Occipital lobe (tissue), 2 donors: ENCODE measurements around the gene IL27RA. TPM values are rescaled to one million over a fixed set of nuclear protein-coding genes. Genes with fewer than 3 reads are reported as not detected.
"Not testable (repeated sequence)": the region's sequence is repeated elsewhere in the genome, so short reads cannot be mapped to it uniquely, and the experiment has no call there.

ENCODE experiments used
- DNase-seq: peaks from one replicate; lab custom pipeline; 2025; lab: John Stamatoyannopoulos, UW
- total RNA-seq: library from RNA; depleted of rRNA; stranded (reverse); fragments of >200 nt; gene quantifications from one replicate; pipeline ENCODE4 v1.2.3, GENCODE V29; 2014

IL27RA gene
- total RNA-seq, 1 donor from 2014 or later, result 7.0 TPM

GRCh38 chr19:14027856-14028450 is 3.6 kb upstream of the IL27RA start, which contains the start of gene RLN3:
TSS of gene RLN3 (plus strand) at chr19:14028148. CDS start at chr19:14028205, 57 bp downstream.
- no peak for DNase-seq

DNA sequence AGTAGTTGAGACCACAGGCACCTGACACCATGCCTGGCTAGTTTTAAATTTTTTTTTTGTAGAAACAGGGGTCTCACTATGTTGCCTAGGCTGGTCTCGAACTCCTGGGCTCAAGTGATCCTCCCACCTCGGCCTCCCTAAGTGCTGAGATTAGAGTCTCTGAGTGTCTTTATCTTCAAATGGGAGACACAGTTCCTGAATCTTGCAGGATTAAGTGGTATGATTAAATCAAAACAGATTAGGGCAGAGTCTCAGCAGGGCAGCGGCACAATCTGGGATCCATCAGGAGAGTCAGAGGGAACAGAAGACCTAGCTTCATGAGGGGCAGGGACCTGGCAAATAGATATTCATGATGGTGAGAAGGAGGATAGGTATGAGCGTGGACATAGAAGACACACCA is 2.7 kb upstream of the IL27RA start:
- DNase-seq, result no peak

- DNase-seq, result no peak
These were observed 404 bp upstream of the IL27RA start for GRCh38 chr19:14030997-14031718.

DNA sequence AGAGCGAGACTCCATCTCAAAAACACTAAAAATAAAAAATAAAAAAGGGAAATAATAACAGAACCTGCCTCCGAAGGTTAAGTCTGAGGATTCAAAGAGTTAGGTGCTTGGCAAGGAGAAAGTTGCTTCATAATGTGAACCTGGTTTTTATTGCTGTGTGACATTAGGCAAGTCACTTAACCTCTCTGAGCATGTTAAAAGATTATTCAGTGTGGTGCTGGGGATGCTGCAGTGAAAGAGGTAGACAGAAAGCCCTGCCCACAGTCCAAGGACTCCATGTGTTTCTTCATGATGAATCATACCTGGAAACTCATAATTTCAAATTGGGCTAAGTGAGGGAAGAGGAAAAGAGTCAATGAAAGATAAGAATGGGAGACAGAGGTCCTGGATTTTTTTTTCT is 2.4 kb downstream of the IL27RA start:
- no peak for DNase-seq

GRCh38 chr19:14035159-14035558 is 3.6 kb downstream of the IL27RA start:
- not testable (repeated sequence) for DNase-seq

DNA sequence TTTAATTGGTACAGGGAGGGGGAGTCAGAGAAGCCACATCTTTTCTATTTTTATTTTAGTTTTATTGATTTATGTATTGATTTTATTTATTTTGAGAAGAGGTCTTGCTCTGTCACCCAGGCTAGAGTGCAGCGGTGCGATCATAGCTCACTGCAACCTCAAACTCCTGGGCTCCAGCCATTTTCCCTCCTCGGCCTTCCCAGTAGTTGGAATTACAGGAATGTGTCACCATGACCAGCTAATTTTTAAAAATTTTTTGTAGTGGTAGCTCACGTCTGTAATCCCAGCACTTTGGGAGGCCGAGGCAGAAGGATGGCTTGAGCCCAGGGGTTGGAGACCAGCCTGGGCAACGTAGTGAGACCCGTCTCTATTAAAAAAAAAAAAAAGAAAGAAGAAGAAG is 4.1 kb downstream of the IL27RA start:
- DNase-seq, result no peak

DNA sequence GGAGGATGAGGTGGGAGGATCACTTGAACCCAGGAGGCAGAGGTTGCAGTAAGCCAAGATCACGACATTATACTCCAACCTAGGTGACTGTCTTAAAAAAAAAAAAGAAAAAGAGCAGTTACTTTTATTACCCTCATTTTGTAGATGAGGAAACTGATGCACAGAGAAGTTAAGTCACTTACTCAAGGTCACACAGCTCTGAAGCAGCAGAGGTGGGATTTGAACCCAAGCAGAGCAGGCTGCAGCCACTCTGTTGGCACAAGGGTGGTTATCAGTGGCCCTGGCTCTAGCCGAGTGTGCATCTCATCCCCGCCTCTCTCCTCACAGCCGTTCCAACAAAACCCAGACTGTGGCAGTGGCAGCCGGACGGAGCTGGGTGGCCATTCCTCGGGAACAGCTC is 7.6 kb downstream of the IL27RA start:
- no peak for DNase-seq

- DNase-seq, result not testable (repeated sequence)
These were observed 11.4 kb downstream of the IL27RA start for GRCh38 chr19:14042659-14043608.

- not testable (repeated sequence) for DNase-seq
These were observed 16.3 kb downstream of the IL27RA start for GRCh38 chr19:14047866-14048265.

- DNase-seq, result no peak
These were observed 17.0 kb downstream of the IL27RA start for GRCh38 chr19:14048443-14049153.

GRCh38 chr19:14050512-14050911 is 18.9 kb downstream of the IL27RA start:
- no peak for DNase-seq

GRCh38 chr19:14050961-14051360 is 19.4 kb downstream of the IL27RA start:
- not testable (repeated sequence) for DNase-seq

DNA sequence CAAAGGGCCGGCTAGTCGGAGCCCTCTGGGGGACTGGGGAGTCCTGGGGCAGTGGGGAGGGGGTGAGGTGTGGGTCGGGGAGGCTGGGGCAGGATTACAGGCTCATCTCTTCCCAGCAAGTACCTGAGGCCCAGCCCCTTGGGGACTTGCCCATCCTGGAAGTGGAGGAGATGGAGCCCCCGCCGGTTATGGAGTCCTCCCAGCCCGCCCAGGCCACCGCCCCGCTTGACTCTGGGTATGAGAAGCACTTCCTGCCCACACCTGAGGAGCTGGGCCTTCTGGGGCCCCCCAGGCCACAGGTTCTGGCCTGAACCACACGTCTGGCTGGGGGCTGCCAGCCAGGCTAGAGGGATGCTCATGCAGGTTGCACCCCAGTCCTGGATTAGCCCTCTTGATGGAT is 20.4 kb downstream of the IL27RA start:
- no peak for DNase-seq

DNA sequence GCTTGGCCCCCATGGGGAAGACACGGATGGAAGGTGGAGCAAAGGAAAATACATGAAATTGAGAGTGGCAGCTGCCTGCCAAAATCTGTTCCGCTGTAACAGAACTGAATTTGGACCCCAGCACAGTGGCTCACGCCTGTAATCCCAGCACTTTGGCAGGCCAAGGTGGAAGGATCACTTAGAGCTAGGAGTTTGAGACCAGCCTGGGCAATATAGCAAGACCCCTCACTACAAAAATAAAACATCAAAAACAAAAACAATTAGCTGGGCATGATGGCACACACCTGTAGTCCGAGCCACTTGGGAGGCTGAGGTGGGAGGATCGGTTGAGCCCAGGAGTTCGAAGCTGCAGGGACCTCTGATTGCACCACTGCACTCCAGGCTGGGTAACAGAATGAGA is 20.9 kb downstream of the IL27RA start:
- DNase-seq, result no peak

- no peak for DNase-seq
These were observed 21.5 kb downstream of the IL27RA start for GRCh38 chr19:14053032-14053431.

- no peak for DNase-seq
These were observed 21.9 kb downstream of the IL27RA start for GRCh38 chr19:14053500-14053899.

- DNase-seq, result no peak
These were observed 22.5 kb downstream of the IL27RA start for GRCh38 chr19:14054099-14054498.

DNA sequence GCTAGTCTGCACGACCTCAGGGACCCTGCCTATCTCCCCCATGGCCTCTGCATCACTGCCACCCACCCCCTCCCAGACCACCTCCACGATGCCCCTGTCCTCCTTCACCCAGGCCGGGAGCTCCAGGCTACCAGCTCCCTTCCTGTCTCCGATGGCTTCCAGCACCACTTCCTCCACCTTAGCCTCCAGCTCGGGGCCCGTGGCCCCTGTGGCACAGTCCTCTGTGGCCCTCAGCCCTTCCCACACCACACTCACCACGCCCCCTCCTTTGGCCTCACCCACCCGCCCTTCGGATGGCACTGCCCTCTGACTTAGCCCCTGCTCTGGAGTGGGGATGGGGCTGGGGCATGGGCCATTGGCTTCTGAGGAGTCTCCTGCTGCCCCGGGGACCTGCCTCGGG is 23.2 kb downstream of the IL27RA start:
- DNase-seq, result no peak

- DNase-seq, result no peak
These were observed 23.8 kb downstream of the IL27RA start for GRCh38 chr19:14055396-14055795.

GRCh38 chr19:14056069-14056666 is 24.6 kb downstream of the IL27RA start:
- no peak for DNase-seq

- no peak for DNase-seq
These were observed 25.3 kb downstream of the IL27RA start for GRCh38 chr19:14056741-14057356.
